A549 (cell line): ENCODE data around the gene DTWD1. TPM values are rescaled to one million over a fixed set of nuclear protein-coding genes. Genes with fewer than 3 reads are reported as not detected.

Experiments
- polyA plus RNA-seq, 4 experiments: library from polyadenylated mRNA; depleted of rRNA in 3 of 4; stranded (reverse); fragments of >200 nt; fragmentation: RNase III in 1 of 4; extraction: RNeasy Plus Mini Kit Qiagen cat#74134 plus additional on column Dnase treatment in 1 of 4; gene quantifications; 2 replicates in 3 of 4; 3 replicates in 1 of 4; pipeline ENCODE4 v1.2.3, GENCODE V29; 2011 to 2017

Gene DTWD1
- polyA plus RNA-seq, 2 of the 4 experiments (the other 2 are of a cell fraction) = 17.3 to 24.3 TPM

Other genes with a start within 250 kb of the DTWD1 start
- 0.01 TPM in 1 of 2 replicates, not detected in the other for gene FGF7, start 197.8 kb upstream of the DTWD1 start, polyA plus RNA-seq (2011; rRNA removed)
- not detected in 3 replicates for gene FGF7, start 197.8 kb upstream of the DTWD1 start, polyA plus RNA-seq (2017; fragmentation: RNase III; extraction: RNeasy Plus Mini Kit Qiagen cat#74134 plus additional on column Dnase treatment)
- gene FAM227B, start 230 bp upstream of the DTWD1 start, polyA plus RNA-seq (2011; rRNA removed) = 2.5 and 3.7 TPM in 2 replicates
- 1.9 to 2.7 TPM (median 2.3 TPM) in 3 replicates for gene FAM227B, start 230 bp upstream of the DTWD1 start, polyA plus RNA-seq (2017; fragmentation: RNase III; extraction: RNeasy Plus Mini Kit Qiagen cat#74134 plus additional on column Dnase treatment)